ENCODE data around the gene EEF1G. TPM values are rescaled to one million over a fixed set of nuclear protein-coding genes. Genes with fewer than 3 reads are reported as not detected.

EEF1G gene
- total and polyA plus RNA-seq, 9 of the 15 experiments (the other 6 are each of a cell fraction or from before 2014, with no cell fraction given), result 985 to 2,349 (median 2,035) TPM

DNA sequence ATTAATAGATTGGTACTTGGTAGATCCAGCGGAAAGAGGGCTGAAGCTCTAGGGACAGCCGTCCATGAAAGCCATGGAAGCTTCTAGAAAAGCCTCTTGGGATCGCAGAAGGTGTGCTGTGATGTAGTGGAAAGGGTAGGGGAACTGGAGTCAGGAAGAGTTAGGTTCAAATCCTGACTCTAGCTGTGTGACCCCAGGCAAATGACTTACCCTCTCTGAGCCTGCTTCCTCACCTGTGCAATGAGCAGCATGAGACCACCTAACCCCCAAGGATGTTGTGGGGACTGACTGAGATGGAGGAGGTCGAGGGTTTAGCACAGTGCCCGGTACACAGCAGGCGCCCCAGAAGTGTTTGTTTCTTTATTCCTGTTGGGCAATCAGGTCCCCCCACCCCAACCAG is 36.7 kb upstream of the EEF1G start (continued):
- TF ChIP-seq, protein P1, sequence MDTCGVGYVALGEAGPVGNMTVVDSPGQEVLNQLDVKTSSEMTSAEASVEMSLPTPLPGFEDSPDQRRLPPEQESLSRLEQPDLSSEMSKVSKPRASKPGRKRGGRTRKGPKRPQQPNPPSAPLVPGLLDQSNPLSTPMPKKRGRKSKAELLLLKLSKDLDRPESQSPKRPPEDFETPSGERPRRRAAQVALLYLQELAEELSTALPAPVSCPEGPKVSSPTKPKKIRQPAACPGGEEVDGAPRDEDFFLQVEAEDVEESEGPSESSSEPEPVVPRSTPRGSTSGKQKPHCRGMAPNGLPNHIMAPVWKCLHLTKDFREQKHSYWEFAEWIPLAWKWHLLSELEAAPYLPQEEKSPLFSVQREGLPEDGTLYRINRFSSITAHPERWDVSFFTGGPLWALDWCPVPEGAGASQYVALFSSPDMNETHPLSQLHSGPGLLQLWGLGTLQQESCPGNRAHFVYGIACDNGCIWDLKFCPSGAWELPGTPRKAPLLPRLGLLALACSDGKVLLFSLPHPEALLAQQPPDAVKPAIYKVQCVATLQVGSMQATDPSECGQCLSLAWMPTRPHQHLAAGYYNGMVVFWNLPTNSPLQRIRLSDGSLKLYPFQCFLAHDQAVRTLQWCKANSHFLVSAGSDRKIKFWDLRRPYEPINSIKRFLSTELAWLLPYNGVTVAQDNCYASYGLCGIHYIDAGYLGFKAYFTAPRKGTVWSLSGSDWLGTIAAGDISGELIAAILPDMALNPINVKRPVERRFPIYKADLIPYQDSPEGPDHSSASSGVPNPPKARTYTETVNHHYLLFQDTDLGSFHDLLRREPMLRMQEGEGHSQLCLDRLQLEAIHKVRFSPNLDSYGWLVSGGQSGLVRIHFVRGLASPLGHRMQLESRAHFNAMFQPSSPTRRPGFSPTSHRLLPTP (IDR thresholded peaks at IDR 0.05; ENCODE audit: borderline replicate concordance, extremely low read depth, insufficient read length), result no peak
- TF ChIP-seq CHCHD3 (CRISPR knock-in tag; IDR thresholded peaks at IDR 0.05) (no peak), RBM25 (IDR thresholded peaks at IDR 0.05; ENCODE audit: low read depth, low read length, severe bottlenecking) (peak; percentile 93), HDAC2 (IDR thresholded peaks at IDR 0.05) (peak; percentile 79; the same call in 1 of the 2 replicates), ZNF444 (CRISPR knock-in tag; IDR thresholded peaks at IDR 0.05) (no peak), GTF2A2 (tag; IDR thresholded peaks at IDR 0.05) (no peak), KDM1A (IDR thresholded peaks at IDR 0.05) (peak; percentile 74 to 86), ZNF212 (CRISPR knock-in tag; IDR thresholded peaks at IDR 0.05) (no peak), SMARCA5 (IDR thresholded peaks at IDR 0.05) (peak; percentile 70), ZKSCAN1 (IDR thresholded peaks at IDR 0.05; ENCODE audit: low read depth, low read length) (no peak), BCOR (IDR thresholded peaks at IDR 0.05) (peak; percentile 96), HCFC1 (IDR thresholded peaks at IDR 0.05; ENCODE audit: low read depth, low read length) (no peak), L3MBTL2 (IDR thresholded peaks at IDR 0.05) (no peak), POLR2H (tag; IDR thresholded peaks at IDR 0.05; ENCODE audit: low read depth) (no peak), RCOR1 (IDR thresholded peaks at IDR 0.05; ENCODE audit: borderline replicate concordance in 1 of 2, low read depth in 2 of 2, low read length in 2 of 2) (peak in 1 of 2 experiments; percentile 64; a peak in 2 of 4 replicates), CBX1 (IDR thresholded peaks at IDR 0.05; ENCODE audit: low read depth) (peak; percentile 56; the same call in 1 of the 2 replicates), DNMT1 (IDR thresholded peaks at IDR 0.05) (no peak), BRD9 (IDR thresholded peaks at IDR 0.05; ENCODE audit: low read depth, partially characterized antibody) (peak; percentile 33)
- TF ChIP-seq, protein P2, sequence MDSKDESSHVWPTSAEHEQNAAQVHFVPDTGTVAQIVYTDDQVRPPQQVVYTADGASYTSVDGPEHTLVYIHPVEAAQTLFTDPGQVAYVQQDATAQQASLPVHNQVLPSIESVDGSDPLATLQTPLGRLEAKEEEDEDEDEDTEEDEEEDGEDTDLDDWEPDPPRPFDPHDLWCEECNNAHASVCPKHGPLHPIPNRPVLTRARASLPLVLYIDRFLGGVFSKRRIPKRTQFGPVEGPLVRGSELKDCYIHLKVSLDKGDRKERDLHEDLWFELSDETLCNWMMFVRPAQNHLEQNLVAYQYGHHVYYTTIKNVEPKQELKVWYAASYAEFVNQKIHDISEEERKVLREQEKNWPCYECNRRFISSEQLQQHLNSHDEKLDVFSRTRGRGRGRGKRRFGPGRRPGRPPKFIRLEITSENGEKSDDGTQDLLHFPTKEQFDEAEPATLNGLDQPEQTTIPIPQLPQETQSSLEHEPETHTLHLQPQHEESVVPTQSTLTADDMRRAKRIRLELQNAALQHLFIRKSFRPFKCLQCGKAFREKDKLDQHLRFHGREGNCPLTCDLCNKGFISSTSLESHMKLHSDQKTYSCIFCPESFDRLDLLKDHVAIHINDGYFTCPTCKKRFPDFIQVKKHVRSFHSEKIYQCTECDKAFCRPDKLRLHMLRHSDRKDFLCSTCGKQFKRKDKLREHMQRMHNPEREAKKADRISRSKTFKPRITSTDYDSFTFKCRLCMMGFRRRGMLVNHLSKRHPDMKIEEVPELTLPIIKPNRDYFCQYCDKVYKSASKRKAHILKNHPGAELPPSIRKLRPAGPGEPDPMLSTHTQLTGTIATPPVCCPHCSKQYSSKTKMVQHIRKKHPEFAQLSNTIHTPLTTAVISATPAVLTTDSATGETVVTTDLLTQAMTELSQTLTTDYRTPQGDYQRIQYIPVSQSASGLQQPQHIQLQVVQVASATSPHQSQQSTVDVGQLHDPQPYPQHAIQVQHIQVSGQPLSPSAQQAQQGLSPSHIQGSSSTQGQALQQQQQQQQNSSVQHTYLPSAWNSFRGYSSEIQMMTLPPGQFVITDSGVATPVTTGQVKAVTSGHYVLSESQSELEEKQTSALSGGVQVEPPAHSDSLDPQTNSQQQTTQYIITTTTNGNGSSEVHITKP (IDR thresholded peaks at IDR 0.05; ENCODE audit: partially characterized antibody), result no peak
- TF ChIP-seq, protein P3, sequence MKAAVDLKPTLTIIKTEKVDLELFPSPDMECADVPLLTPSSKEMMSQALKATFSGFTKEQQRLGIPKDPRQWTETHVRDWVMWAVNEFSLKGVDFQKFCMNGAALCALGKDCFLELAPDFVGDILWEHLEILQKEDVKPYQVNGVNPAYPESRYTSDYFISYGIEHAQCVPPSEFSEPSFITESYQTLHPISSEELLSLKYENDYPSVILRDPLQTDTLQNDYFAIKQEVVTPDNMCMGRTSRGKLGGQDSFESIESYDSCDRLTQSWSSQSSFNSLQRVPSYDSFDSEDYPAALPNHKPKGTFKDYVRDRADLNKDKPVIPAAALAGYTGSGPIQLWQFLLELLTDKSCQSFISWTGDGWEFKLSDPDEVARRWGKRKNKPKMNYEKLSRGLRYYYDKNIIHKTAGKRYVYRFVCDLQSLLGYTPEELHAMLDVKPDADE (conservative IDR thresholded peaks at IDR 0.05; ENCODE audit: control insufficient read depth, low read depth, low read length), result no peak
- TF ChIP-seq, protein P4, sequence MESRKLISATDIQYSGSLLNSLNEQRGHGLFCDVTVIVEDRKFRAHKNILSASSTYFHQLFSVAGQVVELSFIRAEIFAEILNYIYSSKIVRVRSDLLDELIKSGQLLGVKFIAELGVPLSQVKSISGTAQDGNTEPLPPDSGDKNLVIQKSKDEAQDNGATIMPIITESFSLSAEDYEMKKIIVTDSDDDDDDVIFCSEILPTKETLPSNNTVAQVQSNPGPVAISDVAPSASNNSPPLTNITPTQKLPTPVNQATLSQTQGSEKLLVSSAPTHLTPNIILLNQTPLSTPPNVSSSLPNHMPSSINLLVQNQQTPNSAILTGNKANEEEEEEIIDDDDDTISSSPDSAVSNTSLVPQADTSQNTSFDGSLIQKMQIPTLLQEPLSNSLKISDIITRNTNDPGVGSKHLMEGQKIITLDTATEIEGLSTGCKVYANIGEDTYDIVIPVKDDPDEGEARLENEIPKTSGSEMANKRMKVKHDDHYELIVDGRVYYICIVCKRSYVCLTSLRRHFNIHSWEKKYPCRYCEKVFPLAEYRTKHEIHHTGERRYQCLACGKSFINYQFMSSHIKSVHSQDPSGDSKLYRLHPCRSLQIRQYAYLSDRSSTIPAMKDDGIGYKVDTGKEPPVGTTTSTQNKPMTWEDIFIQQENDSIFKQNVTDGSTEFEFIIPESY (CRISPR knock-in tag; IDR thresholded peaks at IDR 0.05), result no peak

Data from K562 (cell line).